Peyer's patch (tissue), 4 donors: ENCODE results near the gene DLGAP1. TPM values are rescaled to one million over a fixed set of nuclear protein-coding genes. Genes with fewer than 3 reads are reported as not detected.

ENCODE experiments used
- DNase-seq, 3 donors: peaks; one replicate each; pipeline ENCODE4 v3.0.0-alpha.2; 2017 to 2019
- H3K27ac ChIP-seq, 4 donors: fragments of 200-600 bp; sonication (generic); one replicate each; pipeline ENCODE4 v1.5.1; 2016 to 2019
- H3K27me3 ChIP-seq, 2 donors: fragments of 200-600 bp; sonication (generic); one replicate each; pipeline ENCODE4 v1.5.1; 2019
- H3K36me3 ChIP-seq, 3 donors: fragments of 200-600 bp; sonication (generic); one replicate each; pipeline ENCODE4 v1.5.1; 2016 to 2019
- H3K4me1 ChIP-seq, 4 donors: fragments of 200-600 bp; sonication (generic); one replicate each; pipeline ENCODE4 v1.5.1; 2016 to 2019
- H3K4me3 ChIP-seq, 4 donors: fragments of 200-600 bp; sonication (generic); 1 replicate in 3 of 4; 2 replicates in 1 of 4; pipeline ENCODE4 v1.5.1; 2016 to 2019; ENCODE audit warnings: mild to moderate bottlenecking in 1 of 4
- H3K9me3 ChIP-seq, 4 donors: fragments of 200-600 bp; sonication (generic); one replicate each; pipeline ENCODE4 v1.5.1; 2016 to 2019; ENCODE audit warnings: mild to moderate bottlenecking in 1 of 4
- CTCF ChIP-seq, 6 experiments: fragments of 450-650 bp in 4 of 6; fragments of 200-600 bp in 2 of 6; sonication (generic) in 1 of 6; IDR thresholded peaks; one replicate each; pipeline ENCODE4 v1.5.1; 2017 to 2019; ENCODE audit warnings: antibody characterized with exemption in 6 of 6, mild to moderate bottlenecking in 3 of 6, moderate library complexity in 1 of 6
- POLR2A ChIP-seq, 2 donors: fragments of 450-650 bp; IDR thresholded peaks; one replicate each; pipeline ENCODE4 v1.5.1; 2017; ENCODE audit warnings: antibody characterized with exemption in 2 of 2, mild to moderate bottlenecking in 2 of 2, moderate library complexity in 2 of 2
- total RNA-seq, 4 donors: library from RNA; depleted of rRNA; stranded (reverse); fragments of >200 nt; gene quantifications; one replicate each; pipeline ENCODE4 v1.1.0, GENCODE V29; 2016

Gene DLGAP1
- total RNA-seq, 4 donors from 2014 or later = 0.53 to 4.1 (median 2.1) TPM

- no peak for TF ChIP-seq POLR2A (IDR thresholded peaks at IDR 0.05)
- TF ChIP-seq CTCF (IDR thresholded peaks at IDR 0.05) = no peak
- no peak for DNase-seq
- no peaks in the 10 kb centered on the region for H3K27me3 ChIP-seq
- H3K9me3 ChIP-seq = no peaks in the 10 kb centered on the region
- H3K36me3 ChIP-seq = no peaks in the 10 kb centered on the region
- H3K4me1 ChIP-seq = no peaks in the 10 kb centered on the region
- H3K4me3 ChIP-seq = no peak overlapping the region
- no peak overlapping the region for H3K27ac ChIP-seq
Observed at GRCh38 chr18:3679241-3679640, 775.9 kb downstream of the DLGAP1 start.

- no peak overlapping the region for H3K4me3 ChIP-seq
- TF ChIP-seq POLR2A (IDR thresholded peaks at IDR 0.05) (no peak), CTCF (IDR thresholded peaks at IDR 0.05) (no peak)
- H3K27ac ChIP-seq = no peak overlapping the region
- DNase-seq = no peak
- no peaks in the 10 kb centered on the region for H3K9me3 ChIP-seq
- H3K36me3 ChIP-seq = no peaks in the 10 kb centered on the region
- no peaks in the 10 kb centered on the region for H3K27me3 ChIP-seq
- H3K4me1 ChIP-seq = no peaks in the 10 kb centered on the region
Observed at GRCh38 chr18:3675994-3676393, 779.1 kb downstream of the DLGAP1 start.

GRCh38 chr18:3675446-3675845 is 779.7 kb downstream of the DLGAP1 start:
- Histone ChIP-seq H3K27me3 (no peaks in the 10 kb centered on the region), H3K4me3 (no peak overlapping the region), H3K4me1 (no peaks in the 10 kb centered on the region), H3K9me3 (no peaks in the 10 kb centered on the region), H3K36me3 (no peaks in the 10 kb centered on the region), H3K27ac (no peak overlapping the region)
- TF ChIP-seq CTCF (IDR thresholded peaks at IDR 0.05) = no peak
- no peak for TF ChIP-seq POLR2A (IDR thresholded peaks at IDR 0.05)
- no peak for DNase-seq

GRCh38 chr18:3671176-3671575 is 783.9 kb downstream of the DLGAP1 start:
- Histone ChIP-seq H3K36me3 (no peaks in the 10 kb centered on the region), H3K4me1 (no peaks in the 10 kb centered on the region), H3K4me3 (no peak overlapping the region), H3K27ac (peak overlapping the region in 2 of 4 donors; percentile 40 to 51), H3K9me3 (no peaks in the 10 kb centered on the region), H3K27me3 (no peaks in the 10 kb centered on the region)
- no peak for TF ChIP-seq POLR2A (IDR thresholded peaks at IDR 0.05)
- TF ChIP-seq CTCF (IDR thresholded peaks at IDR 0.05) = no peak
- DNase-seq = peak in 1 of 3 donors; percentile 56

- H3K9me3 ChIP-seq = no peaks in the 10 kb centered on the region
- H3K27ac ChIP-seq = no peak overlapping the region
- no peaks in the 10 kb centered on the region for H3K27me3 ChIP-seq
- TF ChIP-seq CTCF (IDR thresholded peaks at IDR 0.05) = no peak
- no peak for TF ChIP-seq POLR2A (IDR thresholded peaks at IDR 0.05)
- no peaks in the 10 kb centered on the region for H3K36me3 ChIP-seq
- no peak for DNase-seq
- no peak overlapping the region for H3K4me3 ChIP-seq
- H3K4me1 ChIP-seq = peaks cover 0 to 18% (median 0%) of the 10 kb centered on the region in 4 donors
Observed at GRCh38 chr18:3669376-3669775, 785.7 kb downstream of the DLGAP1 start.
